A549 (cell line): ENCODE measurements around the gene ADORA2B.

Source experiments
- BHLHE40 ChIP-seq: IDR thresholded peaks from 2 replicates; pipeline ENCODE4 v1.6.1; 2012; ENCODE audit warnings: low read depth, low read length, inconsistent platforms
- CBX8 ChIP-seq: fragments of 200-600 bp; sonication (generic); IDR thresholded peaks from 2 replicates; pipeline ENCODE4 v1.6.1; 2016
- CHD4 ChIP-seq: fragments of 200-600 bp; sonication (generic); IDR thresholded peaks from 2 replicates; pipeline ENCODE4 v1.6.1; 2016; ENCODE audit warnings: antibody characterized with exemption, mild to moderate bottlenecking, borderline replicate concordance
- CTCF ChIP-seq: fragments of >200 bp; sonication (Bioruptor Twin); formaldehyde crosslinking; IDR thresholded peaks from 3 replicates; pipeline ENCODE4 v1.5.1; 2016
- ESRRA ChIP-seq: fragments of 150-350 bp; IDR thresholded peaks from 2 replicates; pipeline ENCODE4 v1.6.1; 2014; ENCODE audit warnings: mild to moderate bottlenecking, low read length, borderline replicate concordance
- HDAC2 ChIP-seq: fragments of 200-600 bp; sonication (generic); IDR thresholded peaks from 2 replicates; pipeline ENCODE4 v1.6.1; 2016
- MAFK ChIP-seq: fragments of 450-650 bp; IDR thresholded peaks from 2 replicates; pipeline ENCODE4 v1.6.1; 2014; ENCODE audit not compliant: partially characterized antibody
- POLR2A ChIP-seq: IDR thresholded peaks from 2 replicates; pipeline ENCODE4 v1.6.1; 2012; ENCODE audit warnings: mild to moderate bottlenecking, low read length
- POLR2AphosphoS2 ChIP-seq: conservative IDR thresholded peaks from 2 replicates; pipeline ENCODE4 v1.6.1; 2012; ENCODE audit warnings: low read length, improper control_type of control experiment, inconsistent platforms
- RAD21 ChIP-seq, 2 experiments: fragments of >200 bp in 1 of 2; sonication (Bioruptor Twin) in 1 of 2; formaldehyde crosslinking in 1 of 2; IDR thresholded peaks in 1 of 2; conservative IDR thresholded peaks in 1 of 2; 2 replicates in 1 of 2; 3 replicates in 1 of 2; pipeline ENCODE4 v1.6.1; 2012 to 2018; ENCODE audit warnings: inconsistent platforms in 1 of 2
- USF2 ChIP-seq: fragments of 450-650 bp; IDR thresholded peaks from 2 replicates; pipeline ENCODE4 v1.6.1; 2014; ENCODE audit warnings: antibody characterized with exemption

GRCh38 chr17:15908378-15908777 lies 36.6 kb upstream of the ADORA2B start:
- TF ChIP-seq ESRRA = no peak
- no peak for TF ChIP-seq CBX8
- TF ChIP-seq POLR2A = no peak
- no peak for TF ChIP-seq CTCF
- TF ChIP-seq BHLHE40 = no peak
- no peak for TF ChIP-seq POLR2AphosphoS2
- no peak for TF ChIP-seq HDAC2
- TF ChIP-seq CHD4 = no peak
- no peak for TF ChIP-seq RAD21 (conservative IDR thresholded peaks at IDR 0.05 in 1 of 2, IDR thresholded peaks at IDR 0.05 in 1 of 2)
- TF ChIP-seq USF2 = no peak
- TF ChIP-seq MAFK = no peak
